ENCODE measurements around the gene TCEAL3. TPM values are rescaled to one million over a fixed set of nuclear protein-coding genes. Genes with fewer than 3 reads are reported as not detected.

TCEAL3 gene
- total RNA-seq, 1 donor from 2014 or later: 9.0 TPM

- H3K36me3 Mint-ChIP-seq (ENCODE audit: unreplicated experiment): no peaks in the 10 kb centered on the region
- H3K4me3 Mint-ChIP-seq (ENCODE audit: unreplicated experiment): no peak overlapping the region
- H3K27me3 Mint-ChIP-seq (ENCODE audit: unreplicated experiment): no peaks in the 10 kb centered on the region
- no peaks in the 10 kb centered on the region for H3K4me1 Mint-ChIP-seq (ENCODE audit: low read depth, unreplicated experiment)
- DNase-seq: no peak
- H3K27ac Mint-ChIP-seq (ENCODE audit: unreplicated experiment): no peak overlapping the region
- TF ChIP-seq CTCF (IDR thresholded peaks at IDR 0.05; ENCODE audit: partially characterized antibody, unreplicated experiment): no peak
- H3K9me3 Mint-ChIP-seq (ENCODE audit: unreplicated experiment): peaks cover 2% of the 10 kb centered on the region
Observed at GRCh38 chrX:103610282-103610681, 2.5 kb downstream of the TCEAL3 start.

- Mint-ChIP-seq H3K27ac (ENCODE audit: unreplicated experiment) (no peak overlapping the region), H3K36me3 (ENCODE audit: unreplicated experiment) (no peaks in the 10 kb centered on the region), H3K4me3 (ENCODE audit: unreplicated experiment) (no peak overlapping the region), H3K4me1 (ENCODE audit: low read depth, unreplicated experiment) (peaks cover 4% of the 10 kb centered on the region), H3K27me3 (ENCODE audit: unreplicated experiment) (no peaks in the 10 kb centered on the region), H3K9me3 (ENCODE audit: unreplicated experiment) (no peaks in the 10 kb centered on the region)
- no peak for DNase-seq
- no peak for TF ChIP-seq CTCF (IDR thresholded peaks at IDR 0.05; ENCODE audit: partially characterized antibody, unreplicated experiment)
Observed at GRCh38 chrX:103613362-103613890, 5.7 kb downstream of the TCEAL3 start.

DNA sequence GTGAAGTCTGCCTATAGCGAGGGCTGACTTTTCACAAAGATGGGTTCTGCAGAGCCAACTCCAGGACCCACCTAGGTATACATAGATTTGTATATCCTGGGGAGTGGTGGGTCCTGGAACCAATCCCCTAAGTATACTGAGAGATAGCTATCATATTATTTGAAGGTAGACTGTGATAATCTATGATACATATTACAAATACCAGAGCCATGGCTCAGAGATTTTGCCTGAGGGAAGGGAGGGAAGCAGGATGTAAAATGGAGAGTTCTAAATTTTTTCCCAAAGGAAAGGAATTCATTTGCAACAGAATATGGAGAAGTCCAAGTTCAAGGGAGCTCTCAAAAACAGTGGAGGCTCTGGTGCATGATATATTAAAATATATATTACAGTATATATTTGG, 7.2 kb downstream of the TCEAL3 start:
- Mint-ChIP-seq H3K36me3 (ENCODE audit: unreplicated experiment) (no peaks in the 10 kb centered on the region), H3K27me3 (ENCODE audit: unreplicated experiment) (no peaks in the 10 kb centered on the region), H3K27ac (ENCODE audit: unreplicated experiment) (no peak overlapping the region), H3K4me1 (ENCODE audit: low read depth, unreplicated experiment) (peaks cover 4% of the 10 kb centered on the region), H3K4me3 (ENCODE audit: unreplicated experiment) (no peak overlapping the region), H3K9me3 (ENCODE audit: unreplicated experiment) (no peaks in the 10 kb centered on the region)
- no peak for TF ChIP-seq CTCF (IDR thresholded peaks at IDR 0.05; ENCODE audit: partially characterized antibody, unreplicated experiment)
- no peak for DNase-seq

GRCh38 chrX:103615781-103616371, 8.1 kb downstream of the TCEAL3 start:
- Mint-ChIP-seq H3K4me1 (ENCODE audit: low read depth, unreplicated experiment) (peaks cover 4% of the 10 kb centered on the region), H3K9me3 (ENCODE audit: unreplicated experiment) (no peaks in the 10 kb centered on the region), H3K27ac (ENCODE audit: unreplicated experiment) (no peak overlapping the region), H3K36me3 (ENCODE audit: unreplicated experiment) (no peaks in the 10 kb centered on the region), H3K4me3 (ENCODE audit: unreplicated experiment) (no peak overlapping the region), H3K27me3 (ENCODE audit: unreplicated experiment) (no peaks in the 10 kb centered on the region)
- TF ChIP-seq CTCF (IDR thresholded peaks at IDR 0.05; ENCODE audit: partially characterized antibody, unreplicated experiment): no peak
- DNase-seq: no peak

- H3K9me3 Mint-ChIP-seq (ENCODE audit: unreplicated experiment): no peaks in the 10 kb centered on the region
- no peak overlapping the region for H3K27ac Mint-ChIP-seq (ENCODE audit: unreplicated experiment)
- DNase-seq: no peak
- H3K27me3 Mint-ChIP-seq (ENCODE audit: unreplicated experiment): no peaks in the 10 kb centered on the region
- no peaks in the 10 kb centered on the region for H3K36me3 Mint-ChIP-seq (ENCODE audit: unreplicated experiment)
- TF ChIP-seq CTCF (IDR thresholded peaks at IDR 0.05; ENCODE audit: partially characterized antibody, unreplicated experiment): no peak
- H3K4me3 Mint-ChIP-seq (ENCODE audit: unreplicated experiment): no peak overlapping the region
- peaks cover 4% of the 10 kb centered on the region for H3K4me1 Mint-ChIP-seq (ENCODE audit: low read depth, unreplicated experiment)
Observed at GRCh38 chrX:103616676-103617186, 9.0 kb downstream of the TCEAL3 start.
